CD4-positive, alpha-beta T cell treated with Interleukin-15 for 1 hour (primary cell): Measurements from ENCODE around the gene MSH3.

ENCODE experiments used
- DNase-seq: peaks from one replicate; pipeline ENCODE4 v3.0.0-alpha.2; 2020

MSH3 gene

DNA sequence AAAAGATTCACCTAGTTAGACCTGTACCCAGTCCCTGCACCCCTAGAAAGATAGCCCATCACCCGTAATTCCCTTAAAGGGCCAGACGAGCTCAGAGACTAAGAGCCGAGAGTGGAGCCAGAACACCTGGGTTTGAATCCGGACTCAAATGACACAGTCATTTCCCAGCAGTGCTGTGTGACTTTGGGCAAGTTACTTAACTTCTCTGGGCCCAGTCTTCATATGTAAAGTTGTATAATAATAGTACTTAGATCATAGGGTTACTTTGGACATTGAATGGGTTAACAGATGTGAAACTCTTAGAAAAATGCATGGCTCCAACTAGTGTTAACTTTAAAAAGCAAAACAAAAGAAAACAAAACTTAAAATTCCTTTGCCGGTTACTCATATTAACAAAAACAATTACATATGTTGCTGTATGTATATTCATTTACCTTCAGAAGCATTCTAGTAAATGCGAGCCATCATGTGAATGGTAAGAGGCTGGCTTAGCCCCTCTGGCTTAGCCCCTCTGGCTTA, 265.3 kb downstream of the MSH3 start:
- DNase-seq: no peak

DNA sequence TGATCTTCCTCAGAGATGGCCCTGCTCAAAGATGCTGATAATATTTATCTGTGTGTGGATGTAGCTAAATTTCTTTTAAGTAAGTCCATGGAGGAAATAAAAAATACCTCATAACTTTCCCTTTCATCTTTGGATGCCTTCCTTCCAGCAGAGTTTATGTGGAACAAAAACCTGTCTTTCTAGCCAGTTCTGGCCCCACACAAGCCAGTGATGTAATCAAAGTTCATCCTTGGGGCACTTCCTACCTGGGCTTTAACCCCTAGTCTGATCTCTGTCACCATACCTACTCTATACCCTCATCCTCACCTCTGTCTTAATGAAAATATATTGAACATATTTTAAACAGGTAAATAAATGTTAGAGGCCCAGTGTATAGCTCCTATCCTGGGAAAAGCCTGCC, 265.9 kb downstream of the MSH3 start:
- DNase-seq: no peak

GRCh38 chr5:80921026-80921425, 266.6 kb downstream of the MSH3 start:
- DNase-seq: no peak

DNA sequence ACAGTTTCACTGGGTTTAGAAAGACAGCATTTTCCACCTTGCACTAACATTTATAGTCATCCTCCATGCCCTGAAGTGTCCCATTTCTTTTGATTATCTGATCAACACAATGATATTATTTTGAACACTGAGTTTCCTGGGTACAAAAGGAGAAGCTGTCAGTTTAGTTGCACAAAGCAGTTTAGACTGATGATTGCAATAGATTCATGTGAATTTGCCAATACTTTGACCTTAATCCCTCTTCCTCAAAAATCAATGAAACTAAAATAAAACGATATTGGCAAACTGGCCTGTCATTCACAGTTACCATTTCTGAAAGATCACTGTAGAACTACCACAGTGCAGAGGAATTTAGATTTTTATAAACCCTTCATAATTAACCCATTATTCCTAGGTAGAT, 271.5 kb downstream of the MSH3 start:
- no peak for DNase-seq
